Tibial nerve (tissue), 4 donors: Measurements from ENCODE around the gene AMIGO2. TPM values are rescaled to one million over a fixed set of nuclear protein-coding genes. Genes with fewer than 3 reads are reported as not detected.

Experiments used
- DNase-seq, 2 donors: peaks; one replicate each; pipeline ENCODE4 v3.0.0-alpha.2; 2019; ENCODE audit warnings: low spot score in 2 of 2
- H3K27ac ChIP-seq, 4 donors: fragments of 200-600 bp; sonication (generic) in 3 of 4; one replicate each; pipeline ENCODE4 v1.5.1; 2017 to 2019; ENCODE audit warnings: mild to moderate bottlenecking in 1 of 4
- H3K27me3 ChIP-seq, 2 donors: fragments of 200-600 bp; sonication (generic) in 1 of 2; one replicate each; pipeline versions ENCODE4 v1.5.1 to v1.6.0; 2017 to 2019
- H3K36me3 ChIP-seq, 3 donors: fragments of 200-600 bp; sonication (generic); one replicate each; pipeline ENCODE4 v1.5.1; 2018 to 2019
- H3K4me1 ChIP-seq, 4 donors: fragments of 200-600 bp; sonication (generic) in 3 of 4; one replicate each; pipeline ENCODE4 v1.5.1; 2017 to 2019
- H3K4me3 ChIP-seq, 4 donors: fragments of 200-600 bp; sonication (generic) in 3 of 4; one replicate each; pipeline ENCODE4 v1.5.1; 2017 to 2019; ENCODE audit warnings: mild to moderate bottlenecking in 1 of 4, moderate library complexity in 1 of 4
- H3K9me3 ChIP-seq, 4 donors: fragments of 200-600 bp; sonication (generic) in 3 of 4; one replicate each; pipeline ENCODE4 v1.5.1; 2017 to 2019
- EP300 ChIP-seq, 2 donors: sonication (generic); formaldehyde crosslinking; IDR thresholded peaks; one replicate each; pipeline ENCODE4 v1.6.1; 2017; ENCODE audit warnings: antibody characterized with exemption in 2 of 2, mild to moderate bottlenecking in 1 of 2
- POLR2A ChIP-seq, 2 donors: fragments of 450-650 bp; IDR thresholded peaks; one replicate each; pipeline ENCODE4 v1.6.1; 2017; ENCODE audit warnings: antibody characterized with exemption in 2 of 2, mild to moderate bottlenecking in 2 of 2, moderate library complexity in 2 of 2
- WGBS, 2 donors: methylation state at CpG; one replicate each; pipeline ENCODE4 v1.1.5; 2018; 5-methylcytosine and 5-hydroxymethylcytosine counted together
- total RNA-seq, 4 donors: library from RNA; depleted of rRNA; stranded (reverse); fragments of >200 nt; gene quantifications; one replicate each; pipeline ENCODE4 v1.1.0, GENCODE V29; 2016
- TF ChIP-seq, protein P1 (sequence below), 5 experiments: fragments of 200-600 bp in 3 of 5; fragments of 450-650 bp in 2 of 5; sonication (generic) in 3 of 5; IDR thresholded peaks; one replicate each; pipeline ENCODE4 v1.5.1; 2016 to 2019; ENCODE audit warnings: antibody characterized with exemption in 5 of 5, mild to moderate bottlenecking in 3 of 5, moderate library complexity in 2 of 5

AMIGO2 gene
- total RNA-seq, 4 donors from 2014 or later: 1.7 to 6.6 (median 3.1) TPM

DNA sequence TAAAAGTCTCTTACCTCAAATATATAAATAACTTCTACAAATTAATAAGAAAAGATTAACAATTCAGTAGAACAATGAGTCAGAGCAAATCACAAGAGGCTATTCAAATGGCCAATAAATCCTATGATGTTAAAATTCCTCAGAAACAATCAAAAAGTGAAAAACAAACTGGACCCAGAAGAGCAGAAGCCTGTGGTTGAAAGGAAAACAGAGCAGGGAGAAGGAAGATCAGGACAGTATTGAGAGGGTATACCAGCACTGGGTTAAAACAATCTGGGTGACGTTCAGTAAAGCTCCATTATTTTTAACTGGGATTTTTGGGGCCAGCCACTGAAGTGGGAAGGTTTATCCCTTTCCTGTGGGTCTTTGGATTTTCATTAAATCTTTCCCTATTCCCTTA lies 40.0 kb downstream of the AMIGO2 start:
- Histone ChIP-seq H3K4me1 (no peaks in the 10 kb centered on the region), H3K36me3 (no peaks in the 10 kb centered on the region), H3K27me3 (no peaks in the 10 kb centered on the region), H3K27ac (no peak overlapping the region), H3K4me3 (no peak overlapping the region), H3K9me3 (no peaks in the 10 kb centered on the region)
- TF ChIP-seq EP300 (IDR thresholded peaks at IDR 0.05) (no peak), POLR2A (IDR thresholded peaks at IDR 0.05) (no peak)
- TF ChIP-seq, protein P1, sequence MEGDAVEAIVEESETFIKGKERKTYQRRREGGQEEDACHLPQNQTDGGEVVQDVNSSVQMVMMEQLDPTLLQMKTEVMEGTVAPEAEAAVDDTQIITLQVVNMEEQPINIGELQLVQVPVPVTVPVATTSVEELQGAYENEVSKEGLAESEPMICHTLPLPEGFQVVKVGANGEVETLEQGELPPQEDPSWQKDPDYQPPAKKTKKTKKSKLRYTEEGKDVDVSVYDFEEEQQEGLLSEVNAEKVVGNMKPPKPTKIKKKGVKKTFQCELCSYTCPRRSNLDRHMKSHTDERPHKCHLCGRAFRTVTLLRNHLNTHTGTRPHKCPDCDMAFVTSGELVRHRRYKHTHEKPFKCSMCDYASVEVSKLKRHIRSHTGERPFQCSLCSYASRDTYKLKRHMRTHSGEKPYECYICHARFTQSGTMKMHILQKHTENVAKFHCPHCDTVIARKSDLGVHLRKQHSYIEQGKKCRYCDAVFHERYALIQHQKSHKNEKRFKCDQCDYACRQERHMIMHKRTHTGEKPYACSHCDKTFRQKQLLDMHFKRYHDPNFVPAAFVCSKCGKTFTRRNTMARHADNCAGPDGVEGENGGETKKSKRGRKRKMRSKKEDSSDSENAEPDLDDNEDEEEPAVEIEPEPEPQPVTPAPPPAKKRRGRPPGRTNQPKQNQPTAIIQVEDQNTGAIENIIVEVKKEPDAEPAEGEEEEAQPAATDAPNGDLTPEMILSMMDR (IDR thresholded peaks at IDR 0.05): no peak
- 61 to 65% methylated on average over 1 of the region's 1 CpG for WGBS, 2 donors
- no peak for DNase-seq

DNA sequence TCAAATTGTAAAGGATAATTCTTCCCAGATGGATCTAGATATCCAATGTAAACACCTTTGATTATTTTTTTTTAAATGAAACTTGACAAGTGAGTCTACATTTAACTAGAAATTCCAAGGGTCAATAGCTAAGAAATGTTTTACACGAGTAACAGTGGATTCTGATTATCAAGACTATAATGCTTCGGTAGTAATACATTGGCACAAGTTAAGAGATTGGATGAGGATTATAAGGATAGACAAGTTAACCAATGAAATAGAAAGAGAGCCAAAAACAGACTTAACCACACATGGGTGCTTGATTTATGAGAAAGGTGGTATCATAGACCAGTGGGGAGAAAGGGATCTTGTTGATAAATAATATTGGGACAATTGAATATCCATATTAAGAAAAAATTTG lies 40.7 kb downstream of the AMIGO2 start:
- Histone ChIP-seq H3K4me1 (no peaks in the 10 kb centered on the region), H3K27me3 (no peaks in the 10 kb centered on the region), H3K36me3 (no peaks in the 10 kb centered on the region), H3K4me3 (no peak overlapping the region), H3K9me3 (no peaks in the 10 kb centered on the region), H3K27ac (no peak overlapping the region)
- 80 to 81% methylated on average over 2 of the region's 2 CpGs for WGBS, 2 donors
- DNase-seq: no peak
- no peak for TF ChIP-seq POLR2A (IDR thresholded peaks at IDR 0.05)
- TF ChIP-seq, protein P1 (IDR thresholded peaks at IDR 0.05): no peak
- TF ChIP-seq EP300 (IDR thresholded peaks at IDR 0.05): no peak

DNA sequence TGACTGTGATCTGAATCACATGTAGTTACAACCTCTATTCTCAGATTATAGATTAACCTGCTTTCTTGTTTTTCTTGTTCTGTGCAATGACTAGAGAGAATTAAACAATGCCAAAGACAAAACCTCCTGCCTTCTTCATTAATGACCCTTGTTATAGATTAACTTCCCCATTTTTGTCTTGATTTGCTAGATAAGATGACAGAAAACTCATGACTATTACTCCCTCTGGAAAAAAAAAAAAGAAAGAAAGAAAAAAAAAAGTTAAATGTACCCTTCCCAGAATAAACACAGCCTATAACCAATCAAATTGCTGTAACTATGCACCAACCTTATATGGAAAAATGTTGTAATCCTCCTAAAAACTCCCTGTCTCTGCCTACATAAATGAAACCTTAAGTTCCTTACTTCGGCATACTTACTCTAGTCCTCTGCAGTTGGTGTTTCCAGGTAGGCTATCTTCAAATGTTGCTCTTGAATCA lies 41.5 kb downstream of the AMIGO2 start:
- TF ChIP-seq, protein P1 (IDR thresholded peaks at IDR 0.05): no peak
- TF ChIP-seq EP300 (IDR thresholded peaks at IDR 0.05): no peak
- Histone ChIP-seq H3K27ac (no peak overlapping the region), H3K4me3 (no peak overlapping the region), H3K27me3 (no peaks in the 10 kb centered on the region), H3K9me3 (no peaks in the 10 kb centered on the region), H3K36me3 (no peaks in the 10 kb centered on the region), H3K4me1 (no peaks in the 10 kb centered on the region)
- 70 to 86% methylated on average over 1 of the region's 1 CpG for WGBS, 2 donors
- no peak for DNase-seq

DNA sequence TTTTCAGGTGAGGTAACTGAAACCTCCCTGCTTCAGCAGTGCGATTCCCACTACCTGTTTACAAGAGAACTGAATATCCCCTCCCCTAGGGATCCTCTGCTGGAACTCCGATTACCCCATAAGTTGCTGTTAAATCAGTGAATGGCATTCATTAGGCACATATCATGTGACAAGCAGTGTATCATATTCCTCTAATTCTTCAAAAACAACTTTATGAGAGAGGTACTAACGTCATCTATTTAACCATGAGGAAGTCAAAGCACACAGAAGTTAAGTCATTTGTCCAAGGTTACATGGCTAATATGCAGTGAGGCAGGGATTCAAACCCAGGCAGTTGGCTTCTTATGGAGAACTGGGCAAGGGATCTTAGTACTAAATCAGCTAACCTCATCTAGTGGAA lies 44.3 kb downstream of the AMIGO2 start:
- DNase-seq: no peak
- Histone ChIP-seq H3K27ac (no peak overlapping the region), H3K9me3 (no peaks in the 10 kb centered on the region), H3K36me3 (no peaks in the 10 kb centered on the region), H3K4me3 (no peak overlapping the region), H3K4me1 (peaks cover 0 to 8% (median 0%) of the 10 kb centered on the region in 4 donors), H3K27me3 (no peaks in the 10 kb centered on the region)
- 64 to 77% methylated on average over 3 of the region's 3 CpGs for WGBS, 2 donors
- TF ChIP-seq, protein P1 (IDR thresholded peaks at IDR 0.05): no peak
- TF ChIP-seq EP300 (IDR thresholded peaks at IDR 0.05) (no peak), POLR2A (IDR thresholded peaks at IDR 0.05) (no peak)

DNA sequence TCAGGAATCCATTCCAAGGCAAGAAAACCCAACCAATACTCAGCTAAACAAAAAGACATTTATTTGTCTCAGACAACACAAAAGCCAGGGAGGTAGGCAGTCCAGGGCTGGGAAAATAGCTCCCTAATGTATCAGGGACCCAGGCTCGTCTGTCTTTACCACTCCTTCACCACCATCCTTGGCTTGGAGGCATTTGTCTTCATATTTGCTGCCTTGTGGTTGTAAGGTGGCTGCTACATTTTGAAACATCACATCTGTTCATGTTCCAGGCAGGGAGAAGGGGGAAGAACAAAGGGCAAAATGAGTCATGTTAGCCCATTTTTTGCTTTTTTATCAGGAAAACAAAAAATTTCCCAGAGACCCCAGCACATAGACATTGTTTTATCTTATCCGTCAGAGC lies 45.1 kb downstream of the AMIGO2 start:
- no peak overlapping the region for H3K4me3 ChIP-seq
- TF ChIP-seq POLR2A (IDR thresholded peaks at IDR 0.05) (no peak), EP300 (IDR thresholded peaks at IDR 0.05) (no peak)
- TF ChIP-seq, protein P1 (IDR thresholded peaks at IDR 0.05): no peak
- no peak for DNase-seq
- H3K9me3 ChIP-seq: no peaks in the 10 kb centered on the region
- 61 to 72% methylated on average over 2 of the region's 2 CpGs for WGBS, 2 donors
- no peaks in the 10 kb centered on the region for H3K36me3 ChIP-seq
- no peaks in the 10 kb centered on the region for H3K27me3 ChIP-seq
- peaks cover 0 to 8% (median 0%) of the 10 kb centered on the region in 4 donors for H3K4me1 ChIP-seq
- H3K27ac ChIP-seq: no peak overlapping the region
